Choroid plexus epithelial cell (primary cell): ENCODE results near the gene NUP93.
A peak's percentile ranks its signal among the peaks of the same experiment; 100 is the strongest.

Experiments
- DNase-seq: peaks from one replicate; pipeline ENCODE4 v3.0.0-alpha.2; 2010; ENCODE audit warnings: low read depth
- H3K4me3 ChIP-seq: 2 replicates; pipeline ENCODE4 v1.5.1; 2011; ENCODE audit warnings: low read depth, mild to moderate bottlenecking, control low read depth, low read length, moderate library complexity
- TF ChIP-seq, protein P1 (sequence below): conservative IDR thresholded peaks from 2 replicates; pipeline ENCODE4 v1.5.1; 2011; ENCODE audit warnings: low read depth, mild to moderate bottlenecking, control low read depth, inconsistent platforms, low read length, moderate library complexity

NUP93 gene

DNA sequence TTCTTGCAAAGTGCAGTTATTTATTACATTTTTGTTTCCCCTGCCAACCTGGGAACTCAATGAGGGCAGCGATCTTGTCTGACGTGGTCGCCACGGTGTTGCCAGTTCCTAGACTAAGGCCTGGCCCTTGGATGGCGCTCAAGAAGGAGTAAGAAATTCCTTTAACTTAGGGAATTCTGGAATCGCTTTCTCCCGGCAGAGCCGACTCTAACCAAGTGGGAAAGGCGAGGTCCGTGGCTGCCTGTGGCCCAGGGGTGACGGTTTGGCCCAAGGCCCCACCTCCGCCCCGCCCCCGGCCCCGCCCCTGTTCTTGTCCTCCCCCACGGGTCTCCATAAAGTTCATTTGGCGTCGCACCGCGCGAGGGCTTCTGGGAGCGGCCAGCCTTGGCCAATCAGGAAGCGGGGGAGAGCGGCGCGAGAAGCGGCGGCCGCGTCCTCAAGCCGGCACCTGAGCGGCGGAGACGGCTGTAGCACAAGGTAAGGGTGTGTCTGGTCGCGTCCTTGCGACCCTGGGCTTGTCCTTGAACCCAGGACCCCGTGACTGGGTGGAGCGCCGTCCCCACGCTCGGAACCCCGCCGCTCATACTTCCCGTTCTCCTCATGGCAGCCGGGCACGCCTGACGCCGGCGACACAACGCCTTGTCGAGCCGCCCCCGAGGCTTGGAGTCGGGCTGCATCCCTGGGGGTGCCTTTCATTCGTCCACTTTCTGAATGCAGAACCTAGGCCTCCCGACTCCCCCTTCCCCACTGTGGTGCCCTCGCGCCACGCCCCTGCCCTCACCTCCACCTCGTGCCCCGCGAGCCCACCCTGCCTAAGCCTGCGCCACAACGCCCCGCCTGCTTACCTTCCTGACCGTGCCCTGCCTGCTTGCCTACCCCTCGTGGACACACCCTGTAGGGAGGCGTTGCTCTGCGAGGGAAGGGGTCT is at the start of gene NUP93:
Gene NUP93 (plus strand): TSS at position 395 of the 928 bp plus-strand sequence. CDS start 18,119 bp downstream, outside the sequence.
- peak; percentile 93 for DNase-seq
- TF ChIP-seq, protein P1, sequence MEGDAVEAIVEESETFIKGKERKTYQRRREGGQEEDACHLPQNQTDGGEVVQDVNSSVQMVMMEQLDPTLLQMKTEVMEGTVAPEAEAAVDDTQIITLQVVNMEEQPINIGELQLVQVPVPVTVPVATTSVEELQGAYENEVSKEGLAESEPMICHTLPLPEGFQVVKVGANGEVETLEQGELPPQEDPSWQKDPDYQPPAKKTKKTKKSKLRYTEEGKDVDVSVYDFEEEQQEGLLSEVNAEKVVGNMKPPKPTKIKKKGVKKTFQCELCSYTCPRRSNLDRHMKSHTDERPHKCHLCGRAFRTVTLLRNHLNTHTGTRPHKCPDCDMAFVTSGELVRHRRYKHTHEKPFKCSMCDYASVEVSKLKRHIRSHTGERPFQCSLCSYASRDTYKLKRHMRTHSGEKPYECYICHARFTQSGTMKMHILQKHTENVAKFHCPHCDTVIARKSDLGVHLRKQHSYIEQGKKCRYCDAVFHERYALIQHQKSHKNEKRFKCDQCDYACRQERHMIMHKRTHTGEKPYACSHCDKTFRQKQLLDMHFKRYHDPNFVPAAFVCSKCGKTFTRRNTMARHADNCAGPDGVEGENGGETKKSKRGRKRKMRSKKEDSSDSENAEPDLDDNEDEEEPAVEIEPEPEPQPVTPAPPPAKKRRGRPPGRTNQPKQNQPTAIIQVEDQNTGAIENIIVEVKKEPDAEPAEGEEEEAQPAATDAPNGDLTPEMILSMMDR: no peak
- peak within 1 kb of the TSS; percentile 95 for H3K4me3 ChIP-seq

DNA sequence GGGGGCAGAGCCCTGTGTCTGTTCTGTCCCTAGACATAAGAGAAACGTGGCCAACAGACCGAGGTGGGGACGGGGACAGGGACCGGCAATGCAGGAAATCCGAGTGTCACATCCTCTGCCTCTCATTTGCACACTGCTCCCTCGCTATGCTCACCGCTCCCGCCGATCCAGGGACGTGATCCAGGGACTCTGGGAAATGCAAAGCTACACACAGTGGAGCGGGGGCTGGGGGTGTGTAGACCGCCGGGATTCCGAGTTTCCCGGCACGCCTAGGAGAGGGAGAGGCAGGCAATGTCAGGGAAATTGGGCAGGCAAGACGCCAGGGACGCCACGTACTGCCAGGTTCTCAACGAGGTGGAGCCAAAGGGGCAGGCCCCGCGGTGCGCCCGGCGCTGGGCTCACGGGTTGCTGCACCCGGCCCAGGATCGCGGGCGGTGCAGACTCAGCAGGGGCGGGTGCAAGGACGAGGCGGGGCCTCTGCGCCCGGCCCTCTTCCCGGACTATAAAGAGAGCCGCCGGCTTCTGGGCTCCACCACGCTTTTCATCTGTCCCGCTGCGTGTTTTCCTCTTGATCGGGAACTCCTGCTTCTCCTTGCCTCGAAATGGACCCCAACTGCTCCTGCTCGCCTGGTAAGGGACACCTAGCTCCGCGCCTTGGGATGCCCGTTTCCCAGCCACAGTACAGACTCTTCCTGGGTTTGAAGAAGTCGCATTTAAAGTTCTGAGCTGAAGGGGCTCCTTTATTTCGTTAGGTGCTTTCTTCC is 47.8 kb upstream of the NUP93 start, which contains the start of gene MT1X:
Gene MT1X (plus strand): TSS at position 532 of the 764 bp plus-strand sequence. CDS start 71 bp downstream, at position 603.
- TF ChIP-seq, protein P1: no peak
- peak; percentile 88 for DNase-seq
- peak within 1 kb of the TSS; percentile 69 for H3K4me3 ChIP-seq

DNA sequence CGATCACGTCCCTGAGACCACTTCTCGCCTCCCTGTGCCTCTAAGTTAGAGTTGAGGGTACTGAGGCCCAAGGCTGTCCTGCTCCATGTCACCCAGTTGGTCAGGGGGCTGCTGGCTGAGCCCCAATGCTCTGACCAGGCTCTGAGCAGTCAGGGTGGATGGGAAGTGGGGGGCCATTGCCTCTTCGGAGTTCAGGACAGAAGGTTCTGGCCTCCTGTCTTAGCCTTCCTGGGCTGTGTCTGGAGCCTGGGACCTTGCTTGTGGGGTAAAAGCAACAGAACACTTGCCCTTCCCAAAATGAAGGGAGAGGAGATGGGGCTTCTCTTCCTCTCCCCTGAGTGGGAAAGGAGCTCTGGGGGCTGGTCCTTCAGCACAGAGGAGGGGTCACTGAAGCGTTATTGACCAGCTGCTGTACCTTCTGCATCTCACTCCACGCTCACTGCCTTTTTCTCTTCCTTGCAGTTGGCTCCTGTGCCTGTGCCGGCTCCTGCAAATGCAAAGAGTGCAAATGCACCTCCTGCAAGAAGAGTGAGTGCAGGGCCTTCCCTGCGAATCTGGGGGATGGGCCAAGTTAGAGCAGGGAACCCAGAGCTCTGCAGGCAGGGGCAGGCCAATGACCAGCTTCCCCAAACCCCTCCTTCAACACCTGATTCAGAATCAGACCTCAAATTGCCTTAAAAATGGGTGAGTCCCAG is 47.1 kb upstream of the NUP93 start:
- no peak for DNase-seq
- H3K4me3 ChIP-seq: peak overlapping the region; percentile 69
- TF ChIP-seq, protein P1: no peak

DNA sequence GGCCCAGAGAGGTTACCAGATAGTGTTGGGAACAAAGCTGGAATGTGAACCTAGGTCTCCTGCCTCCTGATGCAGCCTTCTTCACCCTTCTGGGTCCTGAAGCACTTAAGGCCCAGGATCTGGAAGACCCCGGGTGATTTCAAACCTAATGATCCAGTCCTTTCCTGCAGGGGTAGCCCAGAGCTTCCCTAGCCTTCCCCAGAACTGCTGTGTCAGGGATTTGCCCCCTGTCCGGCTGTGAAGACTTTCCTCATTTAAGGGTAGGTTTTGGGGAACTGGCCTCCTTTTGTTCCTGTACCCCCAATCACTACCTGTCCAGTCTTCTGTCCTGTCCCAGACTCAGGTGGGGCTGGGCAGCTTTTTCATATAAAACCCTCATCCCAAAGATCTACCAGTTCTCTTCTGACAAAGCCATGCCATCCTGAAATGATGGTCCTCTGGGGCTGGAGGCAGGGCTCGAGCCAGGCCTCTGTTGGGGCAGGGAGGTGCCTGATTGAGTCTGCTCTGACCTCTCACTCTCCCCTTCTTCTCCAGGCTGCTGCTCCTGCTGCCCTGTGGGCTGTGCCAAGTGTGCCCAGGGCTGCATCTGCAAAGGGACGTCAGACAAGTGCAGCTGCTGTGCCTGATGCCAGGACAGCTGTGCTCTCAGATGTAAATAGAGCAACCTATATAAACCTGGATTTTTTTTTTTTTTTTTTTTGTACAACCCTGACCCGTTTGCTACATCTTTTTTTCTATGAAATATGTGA is 46.3 kb upstream of the NUP93 start:
- no peak overlapping the region for H3K4me3 ChIP-seq
- no peak for DNase-seq
- TF ChIP-seq, protein P1: no peak

DNA sequence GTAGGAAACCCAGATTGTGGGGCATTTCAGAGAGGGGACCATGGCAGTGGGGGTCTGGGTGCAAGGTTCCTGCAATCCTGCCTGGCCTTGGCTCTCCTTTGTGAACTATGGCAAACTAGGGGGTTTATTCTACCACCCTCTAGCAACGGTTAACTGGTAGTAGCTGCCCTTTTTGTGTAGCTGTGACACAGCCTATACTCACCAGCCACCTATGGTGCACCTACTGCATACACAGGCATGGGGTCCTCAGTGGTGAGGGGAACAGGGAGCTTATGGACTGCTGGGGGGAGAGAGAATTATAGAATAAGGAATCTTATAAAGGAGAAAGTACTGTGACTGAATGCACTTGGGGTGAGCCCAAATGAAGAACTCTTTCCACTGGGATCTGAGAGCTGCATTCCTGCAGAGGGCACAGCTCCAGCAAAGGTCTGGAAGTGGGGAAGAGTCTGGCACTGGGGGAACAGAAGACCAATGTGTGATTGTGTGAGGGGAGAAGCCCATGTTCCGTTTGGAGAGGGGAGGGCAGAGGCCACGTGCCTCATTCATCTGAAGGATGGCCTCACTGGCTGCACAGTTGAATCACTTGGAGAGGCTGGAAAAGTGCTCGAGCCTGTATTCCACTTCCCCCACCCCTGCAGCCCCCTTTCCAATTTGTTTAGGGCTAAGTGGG is 45.5 kb upstream of the NUP93 start:
- H3K4me3 ChIP-seq: no peak overlapping the region
- TF ChIP-seq, protein P1: no peak

More for the DNA sequence above, 45.5 kb upstream of the NUP93 start:
- no peak for DNase-seq
